ENCODE data around the gene CEP57L1.

CEP57L1 gene
- 7.9 to 26.7 (median 13.2) reads per million in 9 experiments for total RNA-seq

DNA sequence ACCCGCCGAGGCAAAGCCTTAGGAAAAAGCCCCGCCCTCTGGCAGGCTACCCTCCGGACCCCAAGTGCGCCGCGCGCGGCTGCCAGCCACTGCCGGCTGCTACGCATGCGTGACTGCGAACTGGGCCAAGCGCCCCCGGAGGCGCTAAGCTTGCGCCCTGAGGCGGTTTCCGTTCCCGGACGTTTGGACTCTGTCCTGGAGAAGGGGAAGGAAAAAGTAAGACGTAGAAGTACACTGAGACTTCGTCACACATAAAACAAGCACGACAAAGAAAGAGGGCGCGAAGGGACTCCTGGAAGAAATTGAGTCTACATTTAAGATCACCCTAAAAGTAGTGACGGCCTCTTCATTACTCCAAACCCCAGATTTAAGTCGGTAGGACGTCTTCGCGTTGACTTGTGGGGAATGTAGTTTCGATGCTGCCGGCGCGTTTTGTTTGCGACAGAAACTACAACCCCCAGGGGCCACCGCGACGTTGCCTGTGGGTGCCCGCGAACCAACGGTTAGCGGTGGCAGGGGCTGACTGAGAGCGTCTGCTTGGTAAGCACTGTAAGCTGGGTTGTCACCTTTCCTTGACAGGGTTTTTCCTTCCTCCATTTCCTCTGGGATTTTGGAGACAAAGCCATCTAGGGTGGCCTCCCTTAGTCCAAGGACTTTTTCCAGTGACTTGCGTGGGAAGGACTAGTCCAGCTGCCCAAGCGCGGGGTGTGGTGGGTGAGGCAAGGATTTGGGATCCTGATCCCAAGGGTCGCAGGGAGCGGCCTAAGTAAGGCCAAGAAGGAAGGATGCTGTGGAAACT, at the start of gene CEP57L1:
TSS of gene CEP57L1 (plus strand) at position 472 of the 799 bp plus-strand sequence. CDS start 49,715 bp downstream, outside the sequence.
- Mint-ChIP-seq H3K9me3 (no peaks in the 10 kb centered on the region), H3K27ac (peak within 1 kb of the TSS; percentile 98), H3K4me3 (peak within 1 kb of the TSS; percentile 91 to 94), H3K27me3 (no peaks in the 10 kb centered on the region), H3K4me1 (ENCODE audit: low read depth in 2 of 2) (peaks cover 31 to 58% of the 10 kb centered on the region in 2 donors), H3K36me3 (ENCODE audit: insufficient read depth) (peaks cover 10% of the 10 kb centered on the region)
- peak; percentile 75 for ATAC-seq (replicated peaks)
- peak; percentile 93 to 97 (median 94) for DNase-seq

DNA sequence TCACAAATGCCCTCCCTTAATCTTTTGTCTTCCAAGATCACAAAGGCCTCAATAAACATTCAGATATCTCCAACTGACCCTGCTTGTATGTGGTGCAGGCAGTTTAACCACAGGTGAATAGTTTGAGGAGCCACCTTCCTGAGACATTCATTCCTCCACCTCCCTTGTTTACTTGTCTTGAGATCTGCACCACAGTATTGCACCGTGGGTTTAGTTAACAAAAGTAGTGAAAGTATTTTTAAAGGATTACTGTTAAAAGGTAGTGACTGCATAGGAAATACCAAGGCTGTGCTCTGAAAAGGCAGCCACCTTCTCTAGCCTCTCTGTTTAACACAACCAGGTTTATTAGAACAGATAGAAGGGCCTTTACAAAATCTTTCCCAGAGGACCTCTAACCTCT, 47.1 kb upstream of the CEP57L1 start:
- Mint-ChIP-seq H3K36me3 (ENCODE audit: insufficient read depth) (peaks cover 7% of the 10 kb centered on the region), H3K4me3 (peak overlapping the region in 1 of 2 donors; percentile 31), H3K4me1 (ENCODE audit: low read depth in 2 of 2) (peaks cover 28 to 45% of the 10 kb centered on the region in 2 donors), H3K9me3 (no peaks in the 10 kb centered on the region), H3K27me3 (no peaks in the 10 kb centered on the region), H3K27ac (peak overlapping the region; percentile 72 to 86)
- ATAC-seq (replicated peaks) (peak; percentile 43), DNase-seq (no peak)

DNA sequence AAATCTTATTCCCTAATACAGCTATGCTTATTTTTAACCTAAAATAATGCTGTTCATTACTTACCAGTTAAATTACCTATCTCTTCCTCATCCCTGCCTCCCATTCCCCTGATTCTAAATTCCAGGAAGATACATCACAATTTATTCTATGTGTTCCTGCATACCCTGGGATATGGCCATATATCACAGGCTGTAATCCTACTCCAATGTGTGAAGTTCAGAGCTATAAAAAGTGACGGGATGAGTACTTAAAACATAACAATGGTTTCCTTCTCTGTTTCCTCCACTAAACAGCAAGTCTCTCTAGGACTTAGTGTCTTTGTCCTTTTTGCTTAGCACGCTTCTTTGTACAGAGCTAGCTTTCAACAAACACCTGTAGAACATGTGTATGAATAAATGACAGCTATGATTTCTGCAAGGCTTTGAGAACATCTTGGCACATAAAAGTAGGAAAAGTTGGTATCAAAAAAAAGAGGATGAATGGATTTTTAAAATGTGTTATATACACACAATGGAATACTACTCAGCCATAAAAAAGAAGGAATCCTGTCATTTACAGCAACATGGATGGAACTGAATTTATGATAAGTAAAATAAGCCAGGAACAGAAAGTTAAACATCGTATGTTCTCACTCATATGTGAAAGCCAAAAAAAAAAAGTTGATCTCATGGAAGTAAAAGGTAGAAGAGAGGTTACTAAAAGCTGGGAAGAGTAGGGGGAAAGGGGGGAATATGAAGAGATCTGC, 46.5 kb upstream of the CEP57L1 start:
- Mint-ChIP-seq H3K4me3 (peak overlapping the region in 1 of 2 donors; percentile 31), H3K27me3 (no peaks in the 10 kb centered on the region), H3K27ac (peak overlapping the region; percentile 72 to 86), H3K4me1 (ENCODE audit: low read depth in 2 of 2) (peaks cover 32 to 49% of the 10 kb centered on the region in 2 donors), H3K9me3 (no peaks in the 10 kb centered on the region), H3K36me3 (ENCODE audit: insufficient read depth) (peaks cover 9% of the 10 kb centered on the region)
- DNase-seq (no peak), ATAC-seq (replicated peaks) (no peak)

DNA sequence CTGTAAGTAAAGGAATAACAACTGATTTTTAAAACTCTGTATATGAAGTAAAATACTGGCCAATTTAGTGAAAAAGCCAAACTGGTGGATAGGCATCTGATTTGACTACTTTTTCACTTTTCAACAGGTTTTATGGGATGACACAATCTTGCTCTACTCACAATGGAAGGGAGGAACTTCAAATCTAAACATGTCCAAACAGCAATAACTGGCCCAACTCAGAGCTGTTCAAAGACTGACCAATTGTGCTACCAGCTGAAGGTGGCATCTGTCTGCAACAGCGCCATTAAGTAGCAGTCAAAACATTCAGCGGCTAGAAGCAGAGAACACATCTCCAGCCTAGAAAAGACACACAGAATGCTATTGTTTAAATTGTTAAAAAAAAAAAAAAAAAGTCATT, 45.3 kb upstream of the CEP57L1 start:
- Mint-ChIP-seq H3K36me3 (ENCODE audit: insufficient read depth) (peaks cover 9% of the 10 kb centered on the region), H3K4me3 (no peak overlapping the region)
- ATAC-seq (replicated peaks): no peak

DNA sequence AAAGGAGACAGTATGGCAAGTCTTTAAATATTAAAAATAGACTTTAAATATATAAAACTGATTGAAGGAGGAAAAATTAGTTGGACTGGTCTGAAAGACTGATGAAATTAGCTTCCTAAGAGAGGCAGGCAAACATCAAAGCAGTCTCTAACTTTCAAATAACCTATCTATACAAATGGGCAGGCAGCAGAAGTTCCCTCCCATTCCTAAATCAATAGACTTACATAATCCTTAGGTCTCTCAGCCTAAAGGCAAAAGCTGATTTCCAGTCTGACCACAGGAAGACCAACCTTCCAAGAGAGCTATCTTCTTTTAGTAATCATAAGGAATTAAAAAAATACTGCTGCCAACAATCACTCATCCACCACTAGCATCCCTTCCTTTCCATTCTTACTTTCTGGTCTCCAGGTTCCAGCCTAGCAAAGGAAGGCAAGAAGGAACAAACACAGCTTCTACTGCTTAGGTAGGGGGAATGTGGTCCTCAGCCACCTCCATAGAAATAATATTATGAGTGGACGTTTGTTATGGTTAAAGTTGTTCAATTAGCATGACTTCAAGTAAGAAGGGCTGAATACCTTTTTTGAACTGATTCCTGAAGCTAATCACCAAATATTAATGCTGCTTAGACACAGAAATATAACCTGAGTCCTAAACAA, 44.7 kb upstream of the CEP57L1 start:
- Mint-ChIP-seq H3K27me3 (no peaks in the 10 kb centered on the region), H3K4me3 (no peak overlapping the region), H3K9me3 (no peaks in the 10 kb centered on the region), H3K4me1 (ENCODE audit: low read depth in 2 of 2) (peaks cover 25 to 43% of the 10 kb centered on the region in 2 donors), H3K27ac (no peak overlapping the region), H3K36me3 (ENCODE audit: insufficient read depth) (peaks cover 9% of the 10 kb centered on the region)
- DNase-seq (no peak), ATAC-seq (replicated peaks) (no peak)

More for the DNA sequence above, 45.3 kb upstream of the CEP57L1 start:
- DNase-seq: no peak
- H3K27ac Mint-ChIP-seq: no peak overlapping the region
- H3K27me3 Mint-ChIP-seq: no peaks in the 10 kb centered on the region
- peaks cover 31 to 49% of the 10 kb centered on the region in 2 donors for H3K4me1 Mint-ChIP-seq (ENCODE audit: low read depth in 2 of 2)
- no peaks in the 10 kb centered on the region for H3K9me3 Mint-ChIP-seq

DNA sequence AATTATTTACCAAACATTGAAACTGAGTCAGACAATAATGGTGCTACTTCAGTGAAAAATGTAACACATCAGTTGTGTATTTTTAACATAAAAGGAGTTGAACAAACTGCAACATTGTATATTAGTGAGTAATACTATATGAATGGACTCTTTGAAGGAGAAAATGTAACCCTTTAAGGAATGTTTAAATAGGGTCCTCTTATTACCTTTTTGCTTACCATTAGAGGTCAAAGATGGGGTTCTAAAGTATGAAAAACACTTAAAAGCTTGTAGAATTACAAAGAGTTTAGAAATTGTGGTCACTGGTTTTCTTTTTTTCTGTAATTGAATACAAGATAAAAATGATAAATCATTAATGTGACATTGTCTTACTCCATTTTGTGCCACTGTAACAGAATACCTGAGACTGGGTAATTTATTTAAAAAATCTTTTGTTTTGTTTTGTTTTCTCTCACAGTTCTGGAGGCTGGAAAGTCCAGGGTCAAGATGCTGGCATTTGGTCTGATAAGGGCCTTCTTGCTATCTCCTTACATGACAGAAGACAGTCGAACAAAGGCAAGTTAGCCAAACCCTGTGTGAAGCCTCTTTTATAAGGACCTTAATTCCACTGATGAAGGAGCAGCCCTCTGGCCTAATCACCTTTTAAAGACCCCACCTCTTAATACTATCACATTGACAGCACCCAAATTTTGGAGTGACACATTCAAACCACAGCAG, 43.8 kb upstream of the CEP57L1 start:
- peaks cover 7% of the 10 kb centered on the region for H3K36me3 Mint-ChIP-seq (ENCODE audit: insufficient read depth)
- DNase-seq (no peak), ATAC-seq (replicated peaks) (no peak)
- peaks cover 23 to 42% of the 10 kb centered on the region in 2 donors for H3K4me1 Mint-ChIP-seq (ENCODE audit: low read depth in 2 of 2)
- H3K9me3 Mint-ChIP-seq: no peaks in the 10 kb centered on the region
- peak overlapping the region in 1 of 2 donors; percentile 35 for H3K27ac Mint-ChIP-seq
- no peaks in the 10 kb centered on the region for H3K27me3 Mint-ChIP-seq
- peak overlapping the region in 1 of 2 donors; percentile 13 for H3K4me3 Mint-ChIP-seq

DNA sequence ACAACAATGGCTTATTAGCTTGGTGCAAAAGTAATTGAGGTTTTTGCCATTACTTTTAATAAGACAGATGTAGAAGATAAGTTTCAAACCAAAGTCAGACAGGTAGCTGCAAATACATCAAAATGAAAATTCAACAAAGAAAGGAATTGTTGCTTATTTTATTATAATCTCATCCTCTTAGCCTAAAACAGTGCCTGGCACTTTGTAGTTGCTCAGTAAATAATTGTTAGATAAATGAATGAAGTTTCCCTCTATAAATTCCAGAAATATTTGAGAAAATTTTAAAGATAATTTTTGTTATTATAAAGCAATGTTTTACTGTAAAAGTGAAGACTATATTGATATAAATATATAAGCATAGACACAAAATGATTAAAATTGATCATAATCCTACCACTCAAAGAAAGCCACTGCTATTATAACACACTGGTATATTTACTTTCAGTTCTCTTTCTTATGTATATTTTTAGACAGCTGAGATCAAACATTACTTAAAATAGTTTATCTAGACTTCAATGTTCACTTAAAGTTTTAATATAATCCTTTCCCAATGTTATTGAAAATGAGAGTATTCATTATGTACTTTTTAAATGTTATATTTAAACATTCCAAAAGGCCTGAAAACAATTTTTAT, 43.2 kb upstream of the CEP57L1 start:
- H3K9me3 Mint-ChIP-seq: no peaks in the 10 kb centered on the region
- no peaks in the 10 kb centered on the region for H3K27me3 Mint-ChIP-seq
- H3K4me1 Mint-ChIP-seq (ENCODE audit: low read depth in 2 of 2): peaks cover 26 to 47% of the 10 kb centered on the region in 2 donors
- ATAC-seq (replicated peaks) (no peak), DNase-seq (no peak)
- H3K4me3 Mint-ChIP-seq: peak overlapping the region in 1 of 2 donors; percentile 13
- peak overlapping the region in 1 of 2 donors; percentile 35 for H3K27ac Mint-ChIP-seq
- H3K36me3 Mint-ChIP-seq (ENCODE audit: insufficient read depth): peaks cover 9% of the 10 kb centered on the region

DNA sequence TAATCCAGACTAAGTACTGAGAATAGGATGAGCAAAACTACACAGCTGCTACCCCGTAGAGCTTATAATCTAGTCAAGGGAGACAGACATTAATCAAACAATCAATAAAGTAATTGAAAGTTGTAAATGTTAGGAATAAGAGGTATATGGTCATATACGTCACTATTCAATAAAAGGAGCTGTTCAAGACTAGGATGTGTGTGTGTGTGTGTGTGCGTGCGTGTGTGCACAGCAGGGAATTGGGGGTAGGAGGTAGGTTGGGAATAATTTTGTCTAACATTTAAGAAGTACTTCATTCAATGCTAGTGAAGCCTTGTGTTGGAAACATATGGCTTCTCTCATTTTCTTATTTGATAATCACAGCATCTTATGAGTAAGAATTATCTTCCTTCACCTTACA, 42.5 kb upstream of the CEP57L1 start:
- Mint-ChIP-seq H3K4me1 (ENCODE audit: low read depth in 2 of 2) (peaks cover 26 to 47% of the 10 kb centered on the region in 2 donors), H3K9me3 (no peaks in the 10 kb centered on the region), H3K4me3 (no peak overlapping the region), H3K27me3 (no peaks in the 10 kb centered on the region), H3K27ac (no peak overlapping the region), H3K36me3 (ENCODE audit: insufficient read depth) (peaks cover 9% of the 10 kb centered on the region)
- ATAC-seq (replicated peaks): no peak
- DNase-seq: no peak

DNA sequence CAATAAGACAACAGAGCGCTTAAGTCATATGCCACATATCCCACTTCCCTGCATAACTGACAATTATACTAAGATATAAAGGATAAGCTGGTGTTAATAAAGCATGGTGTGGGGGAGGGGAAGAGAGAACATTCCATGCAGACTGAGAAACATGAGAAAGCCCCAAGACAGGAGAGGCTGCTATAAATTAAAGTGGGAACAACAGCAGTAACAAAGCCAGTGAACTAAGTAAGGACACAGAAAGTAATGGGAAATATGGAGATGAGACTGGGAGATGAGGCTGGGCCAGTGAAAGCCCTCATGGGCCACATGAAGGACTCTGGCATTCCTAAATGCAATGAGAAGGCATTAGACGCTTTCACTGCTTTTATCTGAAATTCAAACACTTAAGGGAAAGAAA, 42.0 kb upstream of the CEP57L1 start:
- no peak for ATAC-seq (replicated peaks)
- Mint-ChIP-seq H3K4me1 (ENCODE audit: low read depth in 2 of 2) (peaks cover 23 to 44% of the 10 kb centered on the region in 2 donors), H3K27me3 (no peaks in the 10 kb centered on the region), H3K27ac (no peak overlapping the region), H3K4me3 (no peak overlapping the region), H3K9me3 (no peaks in the 10 kb centered on the region), H3K36me3 (ENCODE audit: insufficient read depth) (peaks cover 8% of the 10 kb centered on the region)
- no peak for DNase-seq

DNA sequence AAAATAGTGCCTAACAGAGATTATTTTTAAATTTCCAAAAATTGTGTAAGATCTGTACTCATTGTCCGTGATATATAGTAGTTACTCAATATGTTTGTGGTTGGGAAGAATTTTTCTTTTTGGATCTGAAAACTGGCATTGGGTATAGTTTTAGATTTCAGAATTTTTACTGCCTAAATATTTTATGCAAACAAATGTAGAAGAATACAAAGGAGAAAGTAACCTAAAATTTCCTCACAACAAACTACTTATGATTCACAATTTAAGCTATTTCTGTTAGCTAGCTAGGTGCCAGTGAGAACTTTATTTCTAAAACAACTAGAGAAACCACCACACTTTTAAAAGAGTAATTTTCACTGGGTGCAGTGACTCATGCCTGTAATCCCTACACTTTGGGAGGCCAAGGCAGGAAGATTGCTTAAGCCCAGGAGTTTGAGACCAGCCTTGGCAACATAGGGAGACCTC, 39.5 kb upstream of the CEP57L1 start:
- Mint-ChIP-seq H3K36me3 (ENCODE audit: insufficient read depth) (peaks cover 6% of the 10 kb centered on the region), H3K9me3 (no peaks in the 10 kb centered on the region), H3K4me1 (ENCODE audit: low read depth in 2 of 2) (peaks cover 24 to 45% of the 10 kb centered on the region in 2 donors), H3K27me3 (no peaks in the 10 kb centered on the region), H3K4me3 (no peak overlapping the region), H3K27ac (no peak overlapping the region)
- DNase-seq: no peak
- no peak for ATAC-seq (replicated peaks)

DNA sequence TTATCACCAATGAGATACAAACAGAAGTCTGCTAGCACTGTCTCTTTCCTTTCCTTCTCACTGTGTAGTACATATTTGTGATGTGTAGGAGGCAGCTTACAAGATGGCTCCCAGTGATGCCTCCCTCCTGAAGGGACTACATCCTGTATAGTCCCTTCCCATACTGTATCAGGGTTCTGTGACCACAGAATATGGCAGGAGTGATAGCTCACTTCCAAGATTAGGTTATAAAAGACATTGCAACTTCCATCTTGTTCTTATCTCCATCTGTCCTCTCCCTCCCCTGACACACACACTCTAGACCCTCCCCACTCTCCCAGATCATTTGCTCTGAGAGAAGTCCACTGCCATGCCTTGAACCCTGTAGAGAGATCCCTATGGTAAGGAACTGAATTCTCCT, 38.6 kb upstream of the CEP57L1 start:
- H3K4me1 Mint-ChIP-seq (ENCODE audit: low read depth in 2 of 2): peaks cover 22 to 41% of the 10 kb centered on the region in 2 donors
- H3K9me3 Mint-ChIP-seq: no peaks in the 10 kb centered on the region
- ATAC-seq (replicated peaks) (no peak), DNase-seq (no peak)
- no peak overlapping the region for H3K4me3 Mint-ChIP-seq
- H3K27me3 Mint-ChIP-seq: no peaks in the 10 kb centered on the region
- peak overlapping the region in 1 of 2 donors; percentile 16 for H3K27ac Mint-ChIP-seq
- peaks cover 6% of the 10 kb centered on the region for H3K36me3 Mint-ChIP-seq (ENCODE audit: insufficient read depth)

DNA sequence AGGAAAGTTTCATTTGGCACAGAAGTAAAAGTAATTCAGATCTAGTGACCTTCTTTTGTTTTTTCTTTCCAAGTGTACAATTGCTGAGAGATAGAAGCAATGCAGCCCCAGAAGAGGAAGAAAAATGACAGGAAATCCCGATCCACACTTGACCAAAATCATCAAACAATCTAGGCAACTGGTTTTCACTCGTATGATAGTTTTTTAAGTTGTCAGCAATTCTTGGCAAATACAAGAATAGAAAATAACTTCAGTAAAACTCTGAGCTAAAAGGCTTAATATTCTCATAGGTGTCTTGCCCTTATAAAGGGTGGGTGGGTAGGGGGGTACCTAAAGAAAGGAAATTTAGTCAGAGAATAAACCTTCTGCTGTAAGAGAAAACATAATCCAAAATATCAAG, 36.7 kb upstream of the CEP57L1 start:
- DNase-seq (no peak), ATAC-seq (replicated peaks) (no peak)
- Mint-ChIP-seq H3K4me3 (no peak overlapping the region), H3K36me3 (ENCODE audit: insufficient read depth) (peaks cover 2% of the 10 kb centered on the region), H3K27me3 (no peaks in the 10 kb centered on the region), H3K4me1 (ENCODE audit: low read depth in 2 of 2) (peaks cover 26 to 44% of the 10 kb centered on the region in 2 donors), H3K9me3 (no peaks in the 10 kb centered on the region), H3K27ac (peak overlapping the region; percentile 88 to 93)

All from effector memory CD8-positive, alpha-beta T cell (primary cell).